ENCODE data around the gene ADH7. TPM values are rescaled to one million over a fixed set of nuclear protein-coding genes. Genes with fewer than 3 reads are reported as not detected.

The ADH7 gene
- total RNA-seq, 4 donors from 2014 or later = 0.13 to 9.9 (median 1.2) TPM; not detected in 1

- TF ChIP-seq POLR2A (IDR thresholded peaks at IDR 0.05) (no peak), POLR2AphosphoS5 (IDR thresholded peaks at IDR 0.05) (no peak), EP300 (IDR thresholded peaks at IDR 0.05) (no peak)
- TF ChIP-seq, protein P1, sequence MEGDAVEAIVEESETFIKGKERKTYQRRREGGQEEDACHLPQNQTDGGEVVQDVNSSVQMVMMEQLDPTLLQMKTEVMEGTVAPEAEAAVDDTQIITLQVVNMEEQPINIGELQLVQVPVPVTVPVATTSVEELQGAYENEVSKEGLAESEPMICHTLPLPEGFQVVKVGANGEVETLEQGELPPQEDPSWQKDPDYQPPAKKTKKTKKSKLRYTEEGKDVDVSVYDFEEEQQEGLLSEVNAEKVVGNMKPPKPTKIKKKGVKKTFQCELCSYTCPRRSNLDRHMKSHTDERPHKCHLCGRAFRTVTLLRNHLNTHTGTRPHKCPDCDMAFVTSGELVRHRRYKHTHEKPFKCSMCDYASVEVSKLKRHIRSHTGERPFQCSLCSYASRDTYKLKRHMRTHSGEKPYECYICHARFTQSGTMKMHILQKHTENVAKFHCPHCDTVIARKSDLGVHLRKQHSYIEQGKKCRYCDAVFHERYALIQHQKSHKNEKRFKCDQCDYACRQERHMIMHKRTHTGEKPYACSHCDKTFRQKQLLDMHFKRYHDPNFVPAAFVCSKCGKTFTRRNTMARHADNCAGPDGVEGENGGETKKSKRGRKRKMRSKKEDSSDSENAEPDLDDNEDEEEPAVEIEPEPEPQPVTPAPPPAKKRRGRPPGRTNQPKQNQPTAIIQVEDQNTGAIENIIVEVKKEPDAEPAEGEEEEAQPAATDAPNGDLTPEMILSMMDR (IDR thresholded peaks at IDR 0.05) = no peak
- Histone ChIP-seq H3K9me3 (no peaks in the 10 kb centered on the region), H3K27ac (peak overlapping the region; percentile 67 to 70 (median 69)), H3K4me3 (no peak overlapping the region), H3K27me3 (no peaks in the 10 kb centered on the region), H3K4me1 (peaks cover 17 to 80% (median 18%) of the 10 kb centered on the region in 3 donors), H3K36me3 (no peaks in the 10 kb centered on the region)
- 16 to 70% methylated on average over 3 of the region's 4 CpGs for WGBS, 2 donors (ENCODE audit: low coverage in 1 of 2)
- ATAC-seq = peak; percentile 34
Observed at GRCh38 chr4:99404595-99405287, 30.4 kb downstream of the ADH7 start.

- Histone ChIP-seq H3K27me3 (no peaks in the 10 kb centered on the region), H3K36me3 (no peaks in the 10 kb centered on the region), H3K27ac (peak overlapping the region; percentile 49 to 71 (median 68)), H3K4me3 (no peak overlapping the region), H3K4me1 (peaks cover 12 to 76% (median 16%) of the 10 kb centered on the region in 3 donors), H3K9me3 (no peaks in the 10 kb centered on the region)
- TF ChIP-seq POLR2A (IDR thresholded peaks at IDR 0.05) (no peak), POLR2AphosphoS5 (IDR thresholded peaks at IDR 0.05) (peak; percentile 47)
- ATAC-seq = peak; percentile 63
- WGBS, 2 donors (ENCODE audit: low coverage in 1 of 2) = 66 to 75% methylated on average over 5 of the region's 5 CpGs
Observed at GRCh38 chr4:99403380-99404184, 31.6 kb downstream of the ADH7 start.

GRCh38 chr4:99402765-99403164 lies 32.4 kb downstream of the ADH7 start:
- no peak overlapping the region for H3K4me3 ChIP-seq
- peak overlapping the region in 3 of 4 donors; percentile 67 to 71 (median 69) for H3K27ac ChIP-seq
- no peak for ATAC-seq
- no peaks in the 10 kb centered on the region for H3K27me3 ChIP-seq
- 88 to 92% methylated on average over 2 to 3 of the region's 3 CpGs for WGBS, 2 donors (ENCODE audit: low coverage in 1 of 2)
- peaks cover 12 to 68% (median 12%) of the 10 kb centered on the region in 3 donors for H3K4me1 ChIP-seq
- peaks cover 0 to 4% (median 0%) of the 10 kb centered on the region in 3 donors for H3K9me3 ChIP-seq
- H3K36me3 ChIP-seq = no peaks in the 10 kb centered on the region
- TF ChIP-seq POLR2AphosphoS5 (IDR thresholded peaks at IDR 0.05) (no peak), POLR2A (IDR thresholded peaks at IDR 0.05) (no peak), EP300 (IDR thresholded peaks at IDR 0.05) (no peak)
- TF ChIP-seq, protein P1 (IDR thresholded peaks at IDR 0.05) = no peak

DNA sequence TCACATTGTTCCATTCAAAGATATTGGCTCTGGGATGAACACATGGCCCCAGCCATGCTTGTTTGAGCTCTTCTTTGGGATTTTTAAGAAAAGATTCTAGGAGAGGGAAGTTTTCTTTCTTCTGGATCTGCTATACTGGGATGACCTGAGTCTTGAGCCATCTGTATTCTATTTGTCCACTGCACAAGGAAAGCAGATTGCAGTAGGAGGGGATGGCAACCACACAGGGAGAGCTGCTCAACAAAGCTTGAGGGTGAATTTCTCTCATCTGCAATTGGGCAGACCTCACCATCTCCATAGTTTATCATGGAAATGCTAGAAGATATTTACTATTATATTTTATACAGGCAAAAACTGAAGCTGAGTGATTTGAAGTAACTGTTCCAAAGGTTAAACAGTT lies 34.3 kb downstream of the ADH7 start:
- TF ChIP-seq POLR2A (IDR thresholded peaks at IDR 0.05) (no peak), EP300 (IDR thresholded peaks at IDR 0.05) (no peak)
- TF ChIP-seq, protein P1 (IDR thresholded peaks at IDR 0.05) = no peak
- H3K27me3 ChIP-seq = no peaks in the 10 kb centered on the region
- H3K4me1 ChIP-seq = peaks cover 9 to 49% (median 12%) of the 10 kb centered on the region in 3 donors
- no peak overlapping the region for H3K4me3 ChIP-seq
- peaks cover 0 to 4% (median 0%) of the 10 kb centered on the region in 3 donors for H3K9me3 ChIP-seq
- peak overlapping the region in 1 of 4 donors; percentile 69 for H3K27ac ChIP-seq
- H3K36me3 ChIP-seq = no peaks in the 10 kb centered on the region
- ATAC-seq = no peak

DNA sequence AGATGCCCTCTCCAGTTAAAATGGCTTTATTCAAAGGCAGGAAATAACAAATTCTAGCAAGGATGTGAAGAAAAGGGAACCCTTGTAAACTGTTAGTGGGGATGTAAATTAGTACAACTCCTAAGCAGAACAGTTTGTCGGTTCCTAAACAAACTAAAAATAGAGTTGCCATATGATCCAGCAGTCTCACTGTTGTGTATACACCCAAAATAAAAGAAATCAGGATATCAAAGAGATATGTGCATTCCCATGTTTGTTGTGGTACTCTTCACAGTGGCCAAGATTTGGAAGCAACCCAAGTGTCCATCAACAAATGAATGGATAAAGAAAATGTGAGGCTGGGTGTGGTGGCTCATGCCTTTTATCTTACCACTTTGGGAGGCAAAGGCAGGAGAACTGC lies 36.1 kb downstream of the ADH7 start:
- TF ChIP-seq EP300 (IDR thresholded peaks at IDR 0.05) = no peak
- no peak for TF ChIP-seq POLR2A (IDR thresholded peaks at IDR 0.05)
- TF ChIP-seq, protein P1 (IDR thresholded peaks at IDR 0.05) = no peak
- no peak for TF ChIP-seq POLR2AphosphoS5 (IDR thresholded peaks at IDR 0.05)
- Histone ChIP-seq H3K4me3 (no peak overlapping the region), H3K27ac (no peak overlapping the region), H3K9me3 (peaks cover 0 to 4% (median 0%) of the 10 kb centered on the region in 3 donors), H3K36me3 (no peaks in the 10 kb centered on the region), H3K4me1 (peaks cover 0 to 42% (median 8%) of the 10 kb centered on the region in 3 donors), H3K27me3 (no peaks in the 10 kb centered on the region)
- 29 to 63% methylated on average over 1 of the region's 1 CpG for WGBS, 2 donors (ENCODE audit: low coverage in 1 of 2)
- ATAC-seq = no peak

All from gastroesophageal sphincter (tissue), 4 donors.